ENCODE measurements around the gene FRMD8.

GRCh38 chr11:65416341-65416824 lies 29.9 kb downstream of the FRMD8 start:
- TF ChIP-seq TCF12 (IDR thresholded peaks at IDR 0.05; ENCODE audit: low read depth, low read length), result peak; percentile 68; the same call in 1 of the 2 replicates
- TF ChIP-seq CTCF (IDR thresholded peaks at IDR 0.05; ENCODE audit: control extremely low read depth in 1 of 3, insufficient read depth in 1 of 3, low read depth in 1 of 3, low read length in 3 of 3), result peak in 2 of 3 experiments; percentile 97 to 99; a peak in 3 of 4 replicates
- TF ChIP-seq POLR2A (IDR thresholded peaks at IDR 0.05; ENCODE audit: control extremely low read depth in 1 of 2, low read depth in 2 of 2, low read length in 2 of 2), result no peak
- peak; percentile 52; the same call in 1 of the 2 replicates for TF ChIP-seq MAX (IDR thresholded peaks at IDR 0.05)
- peak; percentile 73 to 84; a peak in 2 of 4 replicates for TF ChIP-seq SIN3A (conservative IDR thresholded peaks at IDR 0.05 in 1 of 2, IDR thresholded peaks at IDR 0.05 in 1 of 2; ENCODE audit: low read depth in 1 of 2, low read length in 2 of 2)
- TF ChIP-seq KDM1A (IDR thresholded peaks at IDR 0.05; ENCODE audit: borderline replicate concordance, low read length), result no peak
- peak; percentile 94 to 95 for TF ChIP-seq RAD21 (IDR thresholded peaks at IDR 0.05 in 1 of 2, conservative IDR thresholded peaks at IDR 0.05 in 1 of 2; ENCODE audit: low read depth in 2 of 2, low read length in 2 of 2)
- no peak for TF ChIP-seq POLR2AphosphoS5 (IDR thresholded peaks at IDR 0.05; ENCODE audit: low read depth, low read length)
- peak; percentile 46; the same call in 1 of the 2 replicates for TF ChIP-seq SP1 (IDR thresholded peaks at IDR 0.05; ENCODE audit: low read depth, low read length)
- no peak for TF ChIP-seq POU5F1 (IDR thresholded peaks at IDR 0.05; ENCODE audit: low read depth, low read length)
- TF ChIP-seq RXRA (IDR thresholded peaks at IDR 0.05; ENCODE audit: insufficient read depth, low read depth, low read length), result no peak

Data from H1 (cell line).